EH (cell line): Measurements from ENCODE around the gene NDUFAF3.
A peak's percentile ranks its signal among the peaks of the same experiment; 100 is the strongest.

ENCODE experiments used
- DNase-seq: peaks from one replicate; pipeline ENCODE4 v3.0.0-alpha.2; 2015; ENCODE audit warnings: low read depth

NDUFAF3 gene

GRCh38 chr3:49017971-49018706, 3.8 kb upstream of the NDUFAF3 start, which contains the start of gene DALRD3:
Gene DALRD3 (minus strand): TSS chr3:49018580. CDS start chr3:49018564, 16 bp downstream.
- DNase-seq, result peak; percentile 66

- DNase-seq, result no peak
Observed at GRCh38 chr3:49018707-49019006, 3.3 kb upstream of the NDUFAF3 start.

- DNase-seq, result peak; percentile 44
Observed at GRCh38 chr3:49019941-49020329, 2.0 kb upstream of the NDUFAF3 start.

GRCh38 chr3:49020330-49021212, 1.4 kb upstream of the NDUFAF3 start:
- peak; percentile 37 for DNase-seq

GRCh38 chr3:49021213-49021812, 608 bp upstream of the NDUFAF3 start:
- DNase-seq, result peak; percentile 98

- DNase-seq, result peak; percentile 25
Observed at GRCh38 chr3:49022688-49023171, 809 bp downstream of the NDUFAF3 start.

GRCh38 chr3:49023775-49024174, 1.9 kb downstream of the NDUFAF3 start:
- DNase-seq, result no peak

GRCh38 chr3:49024449-49024848, 2.5 kb downstream of the NDUFAF3 start:
- no peak for DNase-seq

- no peak for DNase-seq
Observed at GRCh38 chr3:49025005-49025792, 3.3 kb downstream of the NDUFAF3 start.

- no peak for DNase-seq
Observed at GRCh38 chr3:49025793-49026520, 4.0 kb downstream of the NDUFAF3 start.

GRCh38 chr3:49026536-49026935, 4.6 kb downstream of the NDUFAF3 start:
- DNase-seq, result no peak

GRCh38 chr3:49027634-49028033, 5.7 kb downstream of the NDUFAF3 start:
- DNase-seq, result no peak

GRCh38 chr3:49028298-49028672, 6.4 kb downstream of the NDUFAF3 start:
- DNase-seq, result no peak

GRCh38 chr3:49028673-49029562, 7.0 kb downstream of the NDUFAF3 start, which contains the start of gene IMPDH2:
Gene IMPDH2 (minus strand): TSS chr3:49029398. CDS start chr3:49029350, 48 bp downstream.
- DNase-seq, result peak; percentile 92

GRCh38 chr3:49029563-49029884, 7.6 kb downstream of the NDUFAF3 start:
- DNase-seq, result no peak

GRCh38 chr3:49030321-49030720, 8.4 kb downstream of the NDUFAF3 start:
- no peak for DNase-seq

- peak; percentile 31 for DNase-seq
Observed at GRCh38 chr3:49032646-49033304, 10.9 kb downstream of the NDUFAF3 start.

- no peak for DNase-seq
Observed at GRCh38 chr3:49034650-49035049, 12.7 kb downstream of the NDUFAF3 start.

- no peak for DNase-seq
Observed at GRCh38 chr3:49035281-49035680, 13.4 kb downstream of the NDUFAF3 start.

- no peak for DNase-seq
Observed at GRCh38 chr3:49053543-49053942, 31.6 kb downstream of the NDUFAF3 start.
